Brain microvascular endothelial cell (primary cell): ENCODE measurements around the gene CHCHD6.

Source experiments
- DNase-seq: peaks from one replicate; pipeline ENCODE4 v3.0.0-alpha.2; 2020
- H3K27ac ChIP-seq: fragments of 250-450 bp; sonication (Bioruptor Pico); 2 replicates; pipeline ENCODE4 v1.5.1; 2020; ENCODE audit warnings: mild to moderate bottlenecking, moderate library complexity
- H3K27me3 ChIP-seq: fragments of 250-450 bp; sonication (Bioruptor Pico); replicated peaks from 2 replicates; pipeline ENCODE4 v1.5.1; 2020; ENCODE audit warnings: mild to moderate bottlenecking
- H3K36me3 ChIP-seq: fragments of 250-450 bp; sonication (Bioruptor Pico); replicated peaks from 2 replicates; pipeline ENCODE4 v1.5.1; 2020; ENCODE audit warnings: mild to moderate bottlenecking
- H3K4me3 ChIP-seq: 2 replicates; pipeline ENCODE4 v1.5.1; 2011; ENCODE audit warnings: low read depth, mild to moderate bottlenecking, control low read depth, low read length, moderate library complexity
- in situ Hi-C: cut with HindIII; loops from 2 replicates; pipeline ENCODE4 v1.10.0; 2017; ENCODE audit warnings: low sequenced_read_pairs, low pct_ligation_motif_present
- TF ChIP-seq, protein P1 (sequence below): IDR thresholded peaks from 2 replicates; pipeline ENCODE4 v1.5.1; 2011; ENCODE audit warnings: low read depth, mild to moderate bottlenecking, moderate library complexity, low read length, control low read depth, inconsistent platforms; ENCODE audit errors: missing control alignments

CHCHD6 gene

GRCh38 chr3:126960604-126960995 lies 256.6 kb downstream of the CHCHD6 start:
- Histone ChIP-seq H3K27ac (no peak overlapping the region), H3K36me3 (no peaks in the 10 kb centered on the region), H3K27me3 (no peaks in the 10 kb centered on the region), H3K4me3 (no peak overlapping the region)
- no peak for DNase-seq
- TF ChIP-seq, protein P1, sequence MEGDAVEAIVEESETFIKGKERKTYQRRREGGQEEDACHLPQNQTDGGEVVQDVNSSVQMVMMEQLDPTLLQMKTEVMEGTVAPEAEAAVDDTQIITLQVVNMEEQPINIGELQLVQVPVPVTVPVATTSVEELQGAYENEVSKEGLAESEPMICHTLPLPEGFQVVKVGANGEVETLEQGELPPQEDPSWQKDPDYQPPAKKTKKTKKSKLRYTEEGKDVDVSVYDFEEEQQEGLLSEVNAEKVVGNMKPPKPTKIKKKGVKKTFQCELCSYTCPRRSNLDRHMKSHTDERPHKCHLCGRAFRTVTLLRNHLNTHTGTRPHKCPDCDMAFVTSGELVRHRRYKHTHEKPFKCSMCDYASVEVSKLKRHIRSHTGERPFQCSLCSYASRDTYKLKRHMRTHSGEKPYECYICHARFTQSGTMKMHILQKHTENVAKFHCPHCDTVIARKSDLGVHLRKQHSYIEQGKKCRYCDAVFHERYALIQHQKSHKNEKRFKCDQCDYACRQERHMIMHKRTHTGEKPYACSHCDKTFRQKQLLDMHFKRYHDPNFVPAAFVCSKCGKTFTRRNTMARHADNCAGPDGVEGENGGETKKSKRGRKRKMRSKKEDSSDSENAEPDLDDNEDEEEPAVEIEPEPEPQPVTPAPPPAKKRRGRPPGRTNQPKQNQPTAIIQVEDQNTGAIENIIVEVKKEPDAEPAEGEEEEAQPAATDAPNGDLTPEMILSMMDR = no peak
- in situ Hi-C loops = no loop called here

DNA sequence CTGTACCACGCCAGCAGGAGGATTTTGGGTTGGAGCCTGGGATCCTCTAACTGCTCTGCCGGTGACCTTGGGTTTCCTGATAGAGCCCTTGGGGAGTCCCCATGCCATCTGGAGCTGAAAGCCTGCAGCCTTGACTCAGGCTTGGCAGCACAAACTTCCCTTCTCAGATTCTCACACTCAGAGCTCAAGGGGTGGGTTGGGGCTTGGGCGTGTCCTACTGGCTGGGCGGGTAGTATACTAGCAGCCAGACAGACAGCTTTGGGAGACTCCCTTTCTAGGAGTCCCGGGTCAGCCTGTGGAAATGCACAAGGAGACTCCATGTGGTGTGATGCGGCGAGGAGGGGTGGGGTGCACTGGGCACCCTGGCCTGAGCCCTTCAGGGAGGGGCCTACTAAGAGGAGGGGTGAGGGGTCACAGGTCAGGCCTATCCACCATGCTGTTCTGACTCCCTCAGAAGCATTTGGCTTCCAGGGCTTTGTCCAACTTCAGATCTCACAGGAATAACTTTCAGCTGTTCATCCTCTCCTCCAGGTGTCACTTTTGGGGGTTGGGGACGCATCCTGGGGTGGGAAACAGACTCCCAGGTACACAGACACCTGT lies 257.3 kb downstream of the CHCHD6 start:
- Histone ChIP-seq H3K4me3 (no peak overlapping the region), H3K36me3 (no peaks in the 10 kb centered on the region), H3K27ac (no peak overlapping the region), H3K27me3 (no peaks in the 10 kb centered on the region)
- TF ChIP-seq, protein P1 = no peak
- DNase-seq = peak; percentile 20
- in situ Hi-C loops = no loop called here

DNA sequence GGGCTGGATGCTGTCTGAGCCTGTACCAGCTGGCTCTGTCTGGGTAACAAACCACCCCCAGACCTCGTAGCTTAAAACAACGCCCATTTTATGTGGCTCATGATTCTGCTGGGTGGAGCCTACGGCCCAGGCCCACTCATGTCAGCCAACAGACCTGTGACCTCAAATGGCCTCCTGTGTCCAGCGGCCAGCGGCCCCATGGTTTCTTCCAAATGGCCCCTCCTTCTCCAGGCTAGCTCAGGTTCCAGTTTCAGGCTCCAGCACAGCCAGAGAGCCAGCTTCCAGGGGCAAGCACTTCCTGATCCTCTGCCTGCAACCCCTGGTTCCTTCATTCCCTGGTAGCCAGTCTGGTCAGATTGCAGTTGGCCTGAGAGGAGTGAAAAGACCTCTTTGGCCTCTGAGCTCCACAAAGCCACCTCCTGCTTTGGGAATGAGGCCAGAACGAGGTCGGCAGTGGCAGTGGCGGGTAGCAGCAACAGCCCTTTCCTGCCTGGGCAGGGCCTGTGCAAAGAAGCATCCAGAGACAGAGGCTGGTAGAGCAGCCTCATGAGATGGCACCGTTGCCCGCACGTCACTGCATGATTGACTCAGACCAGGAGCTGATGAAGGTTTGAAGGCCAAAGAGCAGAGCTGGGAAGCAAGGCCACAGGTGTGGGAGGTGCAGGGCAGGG lies 257.9 kb downstream of the CHCHD6 start:
- DNase-seq = no peak
- in situ Hi-C loops = no loop called here
- Histone ChIP-seq H3K27ac (no peak overlapping the region), H3K4me3 (no peak overlapping the region), H3K36me3 (no peaks in the 10 kb centered on the region), H3K27me3 (no peaks in the 10 kb centered on the region)
- TF ChIP-seq, protein P1 = no peak

GRCh38 chr3:126962756-126963155 lies 258.7 kb downstream of the CHCHD6 start:
- DNase-seq = no peak
- TF ChIP-seq, protein P1 = no peak
- in situ Hi-C loops = no loop called here
- H3K27ac ChIP-seq = no peak overlapping the region
- H3K27me3 ChIP-seq = no peaks in the 10 kb centered on the region
- H3K4me3 ChIP-seq = no peak overlapping the region
- no peaks in the 10 kb centered on the region for H3K36me3 ChIP-seq

DNA sequence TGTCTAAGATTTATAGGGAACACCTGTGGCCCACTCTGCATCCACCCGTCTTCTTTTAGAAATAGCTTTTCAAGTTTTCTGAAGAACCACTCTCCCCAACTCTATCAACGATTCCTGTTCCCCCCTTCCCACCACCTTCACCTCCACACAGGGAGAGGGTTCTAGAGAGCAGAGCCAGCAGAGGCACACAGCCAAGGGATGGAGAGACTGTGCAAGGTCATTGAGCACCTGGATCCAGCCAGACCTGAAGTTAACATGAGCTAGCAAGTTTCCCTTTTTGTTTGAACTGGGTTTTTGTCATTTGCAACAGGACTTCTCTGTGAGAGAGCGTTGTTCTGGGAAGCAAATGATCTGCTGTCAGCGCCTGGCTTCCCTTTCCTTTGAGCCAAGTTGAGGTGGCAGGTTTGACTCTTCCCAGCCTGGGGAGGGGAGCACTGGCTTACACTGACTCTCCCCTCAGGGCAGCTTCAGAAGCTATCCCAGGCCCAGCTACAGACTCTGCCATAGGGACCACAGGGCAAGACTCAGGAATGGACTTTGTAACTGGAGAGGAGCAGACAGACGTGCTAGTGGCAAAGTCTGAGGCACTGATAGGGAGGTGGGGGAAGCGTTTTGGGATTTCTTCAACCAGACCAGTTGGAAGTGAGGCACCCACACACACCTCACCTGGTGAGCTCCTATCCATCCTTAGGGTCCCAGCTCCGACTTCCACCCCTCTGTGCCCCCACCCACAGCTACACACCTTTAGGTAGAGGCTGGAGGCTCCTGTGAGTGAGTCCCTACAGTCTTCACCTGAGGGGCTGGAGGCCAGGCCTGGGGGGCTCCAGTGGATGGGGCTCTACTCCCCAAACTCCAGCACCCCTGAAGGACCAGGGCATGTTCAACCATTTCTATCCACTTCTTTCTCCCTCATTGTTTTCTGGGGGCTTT lies 259.5 kb downstream of the CHCHD6 start:
- Histone ChIP-seq H3K27me3 (no peaks in the 10 kb centered on the region), H3K36me3 (no peaks in the 10 kb centered on the region), H3K4me3 (no peak overlapping the region), H3K27ac (no peak overlapping the region)
- TF ChIP-seq, protein P1 = no peak
- DNase-seq = no peak
- in situ Hi-C loops = no loop called here
